Measurements from ENCODE around the gene HIP1.
A peak's percentile ranks its signal among the peaks of the same experiment; 100 is the strongest.
"Not testable (repeated sequence)": the region's sequence is repeated elsewhere in the genome, so short reads cannot be mapped to it uniquely, and the experiment has no call there.

HIP1 gene

GRCh38 chr7:75738604-75738974 lies at the start of gene HIP1:
HIP1 (minus strand) TSS chr7:75738941; CDS start chr7:75738920, 21 bp downstream.
- H3K4me2 ChIP-seq (ENCODE audit: low read depth, low read length, poor library complexity, severe bottlenecking), result peak within 1 kb of the TSS; percentile 94
- H3K4me3 ChIP-seq (ENCODE audit: insufficient read depth, low read length, poor library complexity, severe bottlenecking), result peak within 1 kb of the TSS; percentile 91
- H3F3A ChIP-seq (ENCODE audit: insufficient read depth), result peaks cover 19% of the 10 kb centered on the region; the same call in 1 of the 2 replicates
- no peaks in the 10 kb centered on the region for H3K79me2 ChIP-seq (ENCODE audit: insufficient read depth, low read length)
- H3K27me3 ChIP-seq (ENCODE audit: low read length), result no peaks in the 10 kb centered on the region
- H3K9me3 ChIP-seq (ENCODE audit: insufficient read depth, low read length), result no peaks in the 10 kb centered on the region
- no peaks in the 10 kb centered on the region for H3K9me2 ChIP-seq (replicated peaks; ENCODE audit: insufficient read depth, low read length)
- TF ChIP-seq EZH2phosphoT487 (conservative IDR thresholded peaks at IDR 0.05; ENCODE audit: low read length), result no peak
- TF ChIP-seq CTCF (IDR thresholded peaks at IDR 0.05; ENCODE audit: insufficient read depth, low read length, poor library complexity, severe bottlenecking), result no peak
- H2AFZ ChIP-seq (ENCODE audit: low read depth, low read length, severe bottlenecking), result peak within 1 kb of the TSS; percentile 98
- H3K36me3 ChIP-seq (ENCODE audit: low read length), result no peaks in the 10 kb centered on the region
- no peaks in the 10 kb centered on the region for H4K20me1 ChIP-seq (ENCODE audit: low read depth, low read length)
- H3K27ac ChIP-seq (ENCODE audit: low read depth, low read length), result peak within 1 kb of the TSS; percentile 8; the same call in 1 of the 2 replicates
- peak within 1 kb of the TSS; percentile 84 for H3K9ac ChIP-seq (ENCODE audit: low read length)

GRCh38 chr7:75788154-75788847 lies 49.6 kb upstream of the HIP1 start:
- not testable (repeated sequence) for H2AFZ ChIP-seq (ENCODE audit: low read depth, low read length, severe bottlenecking); H3K9me3 ChIP-seq (ENCODE audit: insufficient read depth, low read length); H3F3A ChIP-seq (ENCODE audit: insufficient read depth); H3K9ac ChIP-seq (ENCODE audit: low read length); H3K4me2 ChIP-seq (ENCODE audit: low read depth, low read length, poor library complexity, severe bottlenecking); H4K20me1 ChIP-seq (ENCODE audit: low read depth, low read length); H3K27me3 ChIP-seq (ENCODE audit: low read length); H3K27ac ChIP-seq (ENCODE audit: low read depth, low read length); H3K79me2 ChIP-seq (ENCODE audit: insufficient read depth, low read length); H3K4me3 ChIP-seq (ENCODE audit: insufficient read depth, low read length, poor library complexity, severe bottlenecking); H3K36me3 ChIP-seq (ENCODE audit: low read length); H3K9me2 ChIP-seq (replicated peaks; ENCODE audit: insufficient read depth, low read length)

- not testable (repeated sequence) for H3K27me3 ChIP-seq (ENCODE audit: low read length); H3K9me3 ChIP-seq (ENCODE audit: insufficient read depth, low read length); H3F3A ChIP-seq (ENCODE audit: insufficient read depth); H2AFZ ChIP-seq (ENCODE audit: low read depth, low read length, severe bottlenecking); H3K27ac ChIP-seq (ENCODE audit: low read depth, low read length); H3K4me2 ChIP-seq (ENCODE audit: low read depth, low read length, poor library complexity, severe bottlenecking); H4K20me1 ChIP-seq (ENCODE audit: low read depth, low read length); H3K9ac ChIP-seq (ENCODE audit: low read length); H3K79me2 ChIP-seq (ENCODE audit: insufficient read depth, low read length); H3K36me3 ChIP-seq (ENCODE audit: low read length); H3K4me3 ChIP-seq (ENCODE audit: insufficient read depth, low read length, poor library complexity, severe bottlenecking); H3K9me2 ChIP-seq (replicated peaks; ENCODE audit: insufficient read depth, low read length)
These were observed 44.3 kb upstream of the HIP1 start for GRCh38 chr7:75783058-75783457.

GRCh38 chr7:75780647-75781273 lies 42.0 kb upstream of the HIP1 start:
- not testable (repeated sequence) for H3K4me3 ChIP-seq (ENCODE audit: insufficient read depth, low read length, poor library complexity, severe bottlenecking); H3F3A ChIP-seq (ENCODE audit: insufficient read depth); H3K27ac ChIP-seq (ENCODE audit: low read depth, low read length); H3K79me2 ChIP-seq (ENCODE audit: insufficient read depth, low read length); H3K9ac ChIP-seq (ENCODE audit: low read length); H4K20me1 ChIP-seq (ENCODE audit: low read depth, low read length); H2AFZ ChIP-seq (ENCODE audit: low read depth, low read length, severe bottlenecking); H3K9me3 ChIP-seq (ENCODE audit: insufficient read depth, low read length); H3K4me2 ChIP-seq (ENCODE audit: low read depth, low read length, poor library complexity, severe bottlenecking); H3K27me3 ChIP-seq (ENCODE audit: low read length); H3K36me3 ChIP-seq (ENCODE audit: low read length); H3K9me2 ChIP-seq (replicated peaks; ENCODE audit: insufficient read depth, low read length)

GRCh38 chr7:75779516-75779915 lies 40.8 kb upstream of the HIP1 start:
- H3K27ac ChIP-seq (ENCODE audit: low read depth, low read length); H3K79me2 ChIP-seq (ENCODE audit: insufficient read depth, low read length); H3K36me3 ChIP-seq (ENCODE audit: low read length); H3K4me3 ChIP-seq (ENCODE audit: insufficient read depth, low read length, poor library complexity, severe bottlenecking); H3K27me3 ChIP-seq (ENCODE audit: low read length); H3F3A ChIP-seq (ENCODE audit: insufficient read depth); H3K9ac ChIP-seq (ENCODE audit: low read length); H4K20me1 ChIP-seq (ENCODE audit: low read depth, low read length); H3K9me3 ChIP-seq (ENCODE audit: insufficient read depth, low read length); H3K9me2 ChIP-seq (replicated peaks; ENCODE audit: insufficient read depth, low read length); H2AFZ ChIP-seq (ENCODE audit: low read depth, low read length, severe bottlenecking); H3K4me2 ChIP-seq (ENCODE audit: low read depth, low read length, poor library complexity, severe bottlenecking): not testable (repeated sequence)

- not testable (repeated sequence) for H3K27ac ChIP-seq (ENCODE audit: low read depth, low read length); H2AFZ ChIP-seq (ENCODE audit: low read depth, low read length, severe bottlenecking); H3K9me2 ChIP-seq (replicated peaks; ENCODE audit: insufficient read depth, low read length)
These were observed 40.3 kb upstream of the HIP1 start for GRCh38 chr7:75779035-75779434.

More at GRCh38 chr7:75779035-75779434, 40.3 kb upstream of the HIP1 start:
- not testable (repeated sequence) for H3K9ac ChIP-seq (ENCODE audit: low read length); H3K9me3 ChIP-seq (ENCODE audit: insufficient read depth, low read length); H3K4me2 ChIP-seq (ENCODE audit: low read depth, low read length, poor library complexity, severe bottlenecking); H3K4me3 ChIP-seq (ENCODE audit: insufficient read depth, low read length, poor library complexity, severe bottlenecking); H3K79me2 ChIP-seq (ENCODE audit: insufficient read depth, low read length); H3K36me3 ChIP-seq (ENCODE audit: low read length); H3F3A ChIP-seq (ENCODE audit: insufficient read depth); H3K27me3 ChIP-seq (ENCODE audit: low read length); H4K20me1 ChIP-seq (ENCODE audit: low read depth, low read length)

Data from SU-DHL-6 (cell line).